Osteoblast (primary cell): ENCODE measurements around the gene TAS2R30. TPM values are rescaled to one million over a fixed set of nuclear protein-coding genes. Genes with fewer than 3 reads are reported as not detected.
"Not testable (repeated sequence)": the region's sequence is repeated elsewhere in the genome, so short reads cannot be mapped to it uniquely, and the experiment has no call there.

Experiments
- DNase-seq: peaks from one replicate; pipeline ENCODE4 v3.0.0; 2011; ENCODE audit warnings: low spot score, mixed read lengths; ENCODE audit not compliant: insufficient read length; ENCODE audit errors: missing footprints
- H2AFZ ChIP-seq: 2 replicates; pipeline ENCODE4 v1.6.0; 2011; ENCODE audit warnings: mild to moderate bottlenecking, low read length
- H3K27ac ChIP-seq: 2 replicates; pipeline ENCODE4 v1.5.1; 2011; ENCODE audit warnings: mild to moderate bottlenecking, low read depth, low read length, moderate library complexity
- H3K27me3 ChIP-seq: 2 replicates; pipeline ENCODE4 v1.6.0; 2012; ENCODE audit warnings: mild to moderate bottlenecking, control low read depth, inconsistent platforms, low read length, moderate library complexity; ENCODE audit not compliant: insufficient read depth
- H3K36me3 ChIP-seq: 2 replicates; pipeline ENCODE4 v1.5.1; 2011; ENCODE audit warnings: mild to moderate bottlenecking, low read length, control low read depth, moderate library complexity; ENCODE audit not compliant: insufficient read depth
- H3K4me1 ChIP-seq: 2 replicates; pipeline ENCODE4 v1.5.1; 2011; ENCODE audit warnings: mild to moderate bottlenecking, low read length, control low read depth, moderate library complexity; ENCODE audit not compliant: insufficient read depth
- H3K4me2 ChIP-seq: 2 replicates; pipeline ENCODE4 v1.6.0; 2011; ENCODE audit warnings: mild to moderate bottlenecking, low read length; ENCODE audit not compliant: insufficient read depth
- H3K4me3 ChIP-seq: fragments of 200-600 bp; sonication (generic); 3 replicates; pipeline ENCODE4 v1.5.1; 2012; ENCODE audit warnings: mild to moderate bottlenecking, low read length, inconsistent platforms; ENCODE audit not compliant: insufficient read depth
- H3K79me2 ChIP-seq: 2 replicates; pipeline ENCODE4 v1.6.0; 2012; ENCODE audit warnings: mild to moderate bottlenecking, low read length, control low read depth, inconsistent platforms; ENCODE audit not compliant: insufficient read depth
- H3K9me3 ChIP-seq: 2 replicates; pipeline ENCODE4 v1.5.1; 2011; ENCODE audit warnings: low read depth, low read length, control low read depth
- H4K20me1 ChIP-seq: 2 replicates; pipeline ENCODE4 v1.6.0; 2012; ENCODE audit warnings: mild to moderate bottlenecking, low read length, control low read depth; ENCODE audit not compliant: insufficient read depth
- CTCF ChIP-seq: IDR thresholded peaks from 2 replicates; pipeline ENCODE4 v1.5.1; 2011; ENCODE audit warnings: mild to moderate bottlenecking, low read depth, low read length, moderate library complexity; ENCODE audit errors: extremely low read depth
- total RNA-seq: library from RNA; depleted of rRNA; stranded (reverse); fragments of >200 nt; gene quantifications from 2 replicates; pipeline ENCODE4 v1.2.3, GENCODE V29; 2012

Gene TAS2R30
- total RNA-seq, 1 donor, result 8.3 TPM

GRCh38 chr12:11108862-11109261 is 25.6 kb downstream of the TAS2R30 start:
- H3K4me2 ChIP-seq, result no peak overlapping the region
- H4K20me1 ChIP-seq, result no peaks in the 10 kb centered on the region
- no peak overlapping the region for H3K4me3 ChIP-seq
- no peak for DNase-seq
- no peak for TF ChIP-seq CTCF
- H3K79me2 ChIP-seq, result peaks cover 74% of the 10 kb centered on the region
- H3K36me3 ChIP-seq, result no peaks in the 10 kb centered on the region
- H3K27ac ChIP-seq, result no peak overlapping the region
- no peaks in the 10 kb centered on the region for H3K9me3 ChIP-seq
- H3K27me3 ChIP-seq, result no peaks in the 10 kb centered on the region
- no peak overlapping the region for H2AFZ ChIP-seq
- no peaks in the 10 kb centered on the region for H3K4me1 ChIP-seq

- H4K20me1 ChIP-seq, result no peaks in the 10 kb centered on the region
- peaks cover 66% of the 10 kb centered on the region for H3K79me2 ChIP-seq
- no peaks in the 10 kb centered on the region for H3K9me3 ChIP-seq
- H3K4me2 ChIP-seq, result no peak overlapping the region
- H3K4me3 ChIP-seq, result no peak overlapping the region
- no peak overlapping the region for H2AFZ ChIP-seq
- no peaks in the 10 kb centered on the region for H3K4me1 ChIP-seq
- no peak overlapping the region for H3K27ac ChIP-seq
- no peaks in the 10 kb centered on the region for H3K36me3 ChIP-seq
- H3K27me3 ChIP-seq, result no peaks in the 10 kb centered on the region
- no peak for TF ChIP-seq CTCF
- no peak for DNase-seq
Observed at GRCh38 chr12:11107719-11108118, 26.7 kb downstream of the TAS2R30 start.

GRCh38 chr12:11106288-11106687 is 28.2 kb downstream of the TAS2R30 start:
- peaks cover 52% of the 10 kb centered on the region for H3K79me2 ChIP-seq
- no peak for DNase-seq
- H3K4me3 ChIP-seq, result no peak overlapping the region
- no peaks in the 10 kb centered on the region for H3K27me3 ChIP-seq
- no peaks in the 10 kb centered on the region for H3K4me1 ChIP-seq
- no peak overlapping the region for H2AFZ ChIP-seq
- H3K27ac ChIP-seq, result no peak overlapping the region
- no peaks in the 10 kb centered on the region for H3K9me3 ChIP-seq
- H3K36me3 ChIP-seq, result no peaks in the 10 kb centered on the region
- H4K20me1 ChIP-seq, result peaks cover under 1% of the 10 kb centered on the region
- H3K4me2 ChIP-seq, result no peak overlapping the region
- no peak for TF ChIP-seq CTCF

GRCh38 chr12:11105546-11105945 is 28.9 kb downstream of the TAS2R30 start:
- H3K79me2 ChIP-seq, result peaks cover 51% of the 10 kb centered on the region
- peaks cover 2% of the 10 kb centered on the region for H4K20me1 ChIP-seq
- H3K36me3 ChIP-seq, result no peaks in the 10 kb centered on the region
- no peak overlapping the region for H2AFZ ChIP-seq
- H3K27me3 ChIP-seq, result no peaks in the 10 kb centered on the region
- no peak overlapping the region for H3K27ac ChIP-seq
- H3K4me3 ChIP-seq, result no peak overlapping the region
- no peaks in the 10 kb centered on the region for H3K9me3 ChIP-seq
- TF ChIP-seq CTCF, result no peak
- no peak for DNase-seq
- no peak overlapping the region for H3K4me2 ChIP-seq
- no peaks in the 10 kb centered on the region for H3K4me1 ChIP-seq

GRCh38 chr12:11094910-11095309 is 39.5 kb downstream of the TAS2R30 start:
- H3K4me3 ChIP-seq, DNase-seq: not testable (repeated sequence)
- H3K79me2 ChIP-seq, result peaks cover 13% of the 10 kb centered on the region

More at GRCh38 chr12:11094910-11095309, 39.5 kb downstream of the TAS2R30 start:
- not testable (repeated sequence) for H3K9me3 ChIP-seq, H3K27me3 ChIP-seq, H3K4me1 ChIP-seq, H3K4me2 ChIP-seq, H3K36me3 ChIP-seq, H4K20me1 ChIP-seq, H2AFZ ChIP-seq, H3K27ac ChIP-seq
